BJ (cell line): ENCODE measurements around the gene EYA4. TPM values are rescaled to one million over a fixed set of nuclear protein-coding genes. Genes with fewer than 3 reads are reported as not detected.

Source experiments
- CTCF ChIA-PET: fragments of 350-600 bp; formaldehyde crosslinking; extraction: SDS; loops from one replicate; lab custom pipeline; 2021; ENCODE audit warnings: antibody characterized with exemption, inconsistent platforms; lab: Yijun Ruan, JAX
- POLR2A ChIA-PET: fragments of 300-600 bp; sonication (Branson Sonifier 250); formaldehyde crosslinking; extraction: SDS; loops from one replicate; lab custom pipeline; 2021; ENCODE audit warnings: antibody characterized with exemption; lab: Charles Lee
- DNase-seq: peaks from one replicate; pipeline ENCODE4 v3.0.0-alpha.2; 2011; ENCODE audit warnings: low read depth
- H3K27me3 ChIP-seq: 2 replicates; pipeline ENCODE4 v1.6.0; 2011; ENCODE audit warnings: low read length; ENCODE audit not compliant: control insufficient read depth, insufficient read depth
- H3K36me3 ChIP-seq: 2 replicates; pipeline ENCODE4 v1.5.1; 2011; ENCODE audit warnings: low read length; ENCODE audit not compliant: control insufficient read depth, insufficient read depth
- H3K4me3 ChIP-seq: 2 replicates; pipeline ENCODE4 v1.5.1; 2011; ENCODE audit warnings: low read depth, mild to moderate bottlenecking, control low read depth, low read length
- CTCF ChIP-seq: IDR thresholded peaks from 2 replicates; pipeline ENCODE4 v1.5.1; 2011; ENCODE audit warnings: low read depth, mild to moderate bottlenecking, control low read depth, inconsistent platforms, low read length, moderate library complexity; ENCODE audit not compliant: insufficient read depth
- polyA plus RNA-seq: library from polyadenylated mRNA; depleted of rRNA; stranded (reverse); fragments of >200 nt; gene quantifications from 2 replicates; pipeline ENCODE4 v1.2.3, GENCODE V29; 2011

Gene EYA4
- polyA plus RNA-seq, 1 experiment: 0.32 TPM

GRCh38 chr6:133369773-133370272, 128.7 kb downstream of the EYA4 start:
- Histone ChIP-seq H3K4me3 (no peak overlapping the region), H3K36me3 (no peaks in the 10 kb centered on the region), H3K27me3 (no peaks in the 10 kb centered on the region)
- POLR2A ChIA-PET: no interaction called here
- no peak for DNase-seq
- CTCF ChIA-PET: no interaction called here
- no peak for TF ChIP-seq CTCF

- Histone ChIP-seq H3K4me3 (no peak overlapping the region), H3K27me3 (no peaks in the 10 kb centered on the region), H3K36me3 (no peaks in the 10 kb centered on the region)
- POLR2A ChIA-PET: no interaction called here
- DNase-seq: no peak
- no peak for TF ChIP-seq CTCF
- CTCF ChIA-PET: no interaction called here
Observed at GRCh38 chr6:133376743-133377142, 135.6 kb downstream of the EYA4 start.

- no peak overlapping the region for H3K4me3 ChIP-seq
- H3K27me3 ChIP-seq: no peaks in the 10 kb centered on the region
- ChIA-PET POLR2A (no interaction called here), CTCF (no interaction called here)
- no peaks in the 10 kb centered on the region for H3K36me3 ChIP-seq
- TF ChIP-seq CTCF: no peak
- no peak for DNase-seq
Observed at GRCh38 chr6:133377219-133377618, 136.1 kb downstream of the EYA4 start.

GRCh38 chr6:133380047-133380446, 138.9 kb downstream of the EYA4 start:
- ChIA-PET POLR2A (no interaction called here), CTCF (interaction anchor here (0.6 kb wide), 1 partner anchor 21 kb away, joined by 3 read pairs; no protein-coding TSS in a partner anchor)

GRCh38 chr6:133380723-133381122, 139.6 kb downstream of the EYA4 start:
- H3K4me3 ChIP-seq: no peak overlapping the region
- DNase-seq: no peak
- no peaks in the 10 kb centered on the region for H3K36me3 ChIP-seq
- TF ChIP-seq CTCF: no peak
- POLR2A ChIA-PET: no interaction called here
- no peaks in the 10 kb centered on the region for H3K27me3 ChIP-seq
- CTCF ChIA-PET: interaction anchor here (0.6 kb wide), 1 partner anchor 21 kb away, joined by 3 read pairs; no protein-coding TSS in a partner anchor

More at GRCh38 chr6:133380047-133380446, 138.9 kb downstream of the EYA4 start:
- TF ChIP-seq CTCF: no peak
- Histone ChIP-seq H3K36me3 (no peaks in the 10 kb centered on the region), H3K4me3 (no peak overlapping the region), H3K27me3 (no peaks in the 10 kb centered on the region)
- no peak for DNase-seq
